Stimulated activated CD8-positive, alpha-beta memory T cell treated with anti-CD3 and anti-CD28 coated beads, Interleukin-15, amount 100 ng/mL, for 4 hours (primary cell): ENCODE measurements around the gene CD79A.
"Not testable (repeated sequence)": the region's sequence is repeated elsewhere in the genome, so short reads cannot be mapped to it uniquely, and the experiment has no call there.

Experiments used
- DNase-seq, 2 donors: peaks; one replicate each; pipeline ENCODE4 v3.0.0-alpha.2; 2020; ENCODE audit warnings: low read depth in 2 of 2

CD79A gene

DNA sequence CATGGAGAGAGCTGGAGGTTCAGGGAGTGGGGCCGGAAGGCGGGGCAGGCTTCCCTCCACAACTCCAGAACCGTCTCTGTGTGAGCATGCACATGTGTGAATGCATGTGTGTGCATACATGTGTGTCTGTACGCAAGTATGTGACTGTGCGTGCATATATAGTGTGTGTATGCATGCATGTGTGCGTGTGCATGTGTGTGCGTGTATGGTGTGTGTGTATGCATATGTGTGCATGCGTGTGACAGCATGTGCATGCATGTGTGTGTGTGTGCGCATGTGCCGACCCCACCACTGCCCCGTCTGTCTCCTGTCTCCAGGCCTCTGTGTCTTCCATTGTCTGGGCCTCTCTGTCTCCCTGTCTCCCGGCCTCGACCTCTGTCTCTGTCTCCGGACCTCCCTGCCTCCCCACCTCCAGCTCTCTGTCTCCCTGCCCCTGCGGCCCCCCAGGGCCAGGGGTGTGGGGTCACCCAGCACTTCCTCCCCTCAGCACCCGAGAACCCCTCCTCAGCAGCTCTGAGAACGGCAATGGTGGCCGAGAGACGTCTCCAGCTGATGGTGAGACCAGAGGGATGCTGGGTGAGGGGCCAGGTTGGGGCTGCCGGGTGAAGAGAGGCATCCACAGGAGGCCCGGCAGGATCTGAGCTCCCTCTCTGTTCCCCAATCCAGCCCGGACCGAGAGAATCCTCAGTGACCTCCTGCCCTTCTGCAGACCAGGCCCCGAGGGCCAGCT lies 28.4 kb downstream of the CD79A start:
- no peak for DNase-seq

- DNase-seq = no peak
Measured at GRCh38 chr19:41906271-41906670, 29.2 kb downstream of the CD79A start.

DNA sequence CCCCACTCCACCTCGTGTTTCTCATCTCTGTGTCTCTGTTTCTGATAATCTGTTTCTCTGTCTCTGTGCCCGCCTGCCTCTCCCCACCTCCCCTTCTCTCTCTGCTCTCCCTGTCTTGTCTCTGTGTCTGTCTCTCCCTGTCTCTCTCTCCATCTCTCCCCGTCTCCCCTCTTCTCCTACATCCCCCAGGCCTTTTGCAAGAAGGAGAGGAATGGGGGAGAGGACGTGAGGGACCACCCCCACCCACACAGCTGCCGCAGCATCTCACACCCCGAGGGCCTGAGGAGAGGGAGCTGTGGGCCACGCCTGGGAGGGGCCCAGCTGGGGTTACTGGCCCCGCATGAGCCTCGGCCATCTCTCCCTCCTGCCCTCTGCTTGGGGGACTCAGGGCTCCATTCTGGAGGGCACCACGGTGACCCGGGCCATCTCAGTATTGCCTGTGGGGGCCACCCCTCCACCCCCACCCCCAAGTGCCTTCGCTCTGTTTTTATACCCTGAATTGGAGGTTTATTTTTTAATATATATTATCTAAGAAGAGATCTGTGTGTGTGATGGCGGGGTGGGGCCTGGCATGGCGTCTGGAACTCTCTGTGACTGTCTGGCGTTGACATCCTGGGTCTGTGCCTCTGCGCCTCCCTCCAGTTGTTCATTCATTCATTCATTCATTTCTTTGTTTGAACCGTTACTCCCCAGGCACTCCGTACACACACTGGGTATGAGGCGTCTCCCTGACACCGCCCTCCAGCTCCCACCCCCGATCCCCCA lies 30.0 kb downstream of the CD79A start:
- no peak for DNase-seq

GRCh38 chr19:41907994-41908615 lies 31.0 kb downstream of the CD79A start:
- DNase-seq = no peak

DNA sequence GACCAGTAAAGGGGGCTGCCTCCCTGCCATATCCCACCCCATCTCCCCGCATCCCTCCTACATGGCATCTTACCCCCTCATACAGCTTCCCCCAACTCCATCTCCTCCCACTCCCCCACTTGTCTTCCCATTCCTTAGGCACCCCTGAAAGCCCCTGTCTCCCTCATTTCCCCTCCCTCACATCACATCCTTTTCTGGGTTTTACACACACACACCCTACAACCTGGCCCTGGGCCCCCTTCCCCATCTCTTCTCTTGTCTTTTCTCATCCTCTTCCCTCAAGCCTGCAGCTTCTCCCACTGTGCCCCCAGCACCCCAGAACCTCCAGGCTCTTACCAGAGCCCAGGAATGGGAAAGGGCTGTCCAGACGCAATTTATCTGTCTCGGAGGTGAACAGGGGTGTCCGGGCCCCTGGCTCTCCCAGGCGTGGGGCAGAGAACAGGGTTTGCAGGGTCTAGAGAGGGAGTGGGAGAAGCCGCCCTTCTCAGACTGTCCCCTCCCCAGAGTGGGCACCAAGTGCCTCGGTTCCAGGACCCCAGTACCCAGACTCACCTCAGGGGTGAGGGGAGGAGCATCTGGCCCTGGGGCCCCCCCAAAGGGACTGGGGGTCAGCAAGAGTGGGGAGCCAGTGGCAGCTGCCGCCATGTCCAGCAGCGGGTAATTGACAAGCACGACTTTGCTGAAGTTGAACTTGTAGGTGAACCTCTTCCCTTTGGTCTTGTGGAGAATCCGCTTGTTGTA lies 31.8 kb downstream of the CD79A start:
- DNase-seq = no peak

- DNase-seq = no peak
Measured at GRCh38 chr19:41909706-41910105, 32.6 kb downstream of the CD79A start.

DNA sequence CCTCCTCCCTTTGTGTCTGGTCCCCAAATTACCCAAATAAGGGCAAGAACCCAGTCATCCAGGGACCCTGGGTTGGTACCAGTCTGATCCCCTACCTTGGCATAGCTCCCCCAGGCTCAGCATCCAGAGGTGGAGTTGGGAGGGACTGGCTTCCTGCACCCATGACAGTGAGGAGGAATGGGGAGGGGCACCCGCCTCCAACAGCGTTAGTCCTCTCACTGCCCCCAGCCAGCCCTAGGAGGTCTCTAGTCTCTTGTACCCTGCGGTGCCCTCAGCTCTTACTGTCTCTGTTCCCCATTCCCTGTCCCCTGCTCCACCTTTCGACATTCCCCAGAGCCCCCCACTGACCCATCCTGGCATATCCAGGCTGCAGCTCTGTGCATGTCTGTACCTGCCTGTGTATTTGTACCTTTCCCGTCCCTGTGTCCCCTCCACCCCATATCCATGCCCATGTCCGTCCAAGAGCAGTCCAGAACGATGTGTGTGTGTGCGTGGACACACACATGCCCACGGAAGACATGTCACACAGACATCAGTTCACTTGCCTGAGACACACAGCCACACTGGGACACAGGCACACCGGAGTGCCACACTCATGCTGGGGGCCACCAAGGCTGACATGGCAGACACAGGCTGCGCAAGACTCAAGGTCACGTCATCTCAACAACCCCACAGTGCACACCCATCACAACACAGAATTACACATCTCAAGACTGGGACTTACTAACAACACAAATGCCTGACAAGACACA lies 33.3 kb downstream of the CD79A start:
- DNase-seq = no peak

- no peak for DNase-seq
Measured at GRCh38 chr19:41910992-41911888, 34.2 kb downstream of the CD79A start.

GRCh38 chr19:41911889-41912731 lies 35.0 kb downstream of the CD79A start:
- DNase-seq = no peak

- DNase-seq = no peak
Measured at GRCh38 chr19:41912899-41913537, 35.9 kb downstream of the CD79A start.

DNA sequence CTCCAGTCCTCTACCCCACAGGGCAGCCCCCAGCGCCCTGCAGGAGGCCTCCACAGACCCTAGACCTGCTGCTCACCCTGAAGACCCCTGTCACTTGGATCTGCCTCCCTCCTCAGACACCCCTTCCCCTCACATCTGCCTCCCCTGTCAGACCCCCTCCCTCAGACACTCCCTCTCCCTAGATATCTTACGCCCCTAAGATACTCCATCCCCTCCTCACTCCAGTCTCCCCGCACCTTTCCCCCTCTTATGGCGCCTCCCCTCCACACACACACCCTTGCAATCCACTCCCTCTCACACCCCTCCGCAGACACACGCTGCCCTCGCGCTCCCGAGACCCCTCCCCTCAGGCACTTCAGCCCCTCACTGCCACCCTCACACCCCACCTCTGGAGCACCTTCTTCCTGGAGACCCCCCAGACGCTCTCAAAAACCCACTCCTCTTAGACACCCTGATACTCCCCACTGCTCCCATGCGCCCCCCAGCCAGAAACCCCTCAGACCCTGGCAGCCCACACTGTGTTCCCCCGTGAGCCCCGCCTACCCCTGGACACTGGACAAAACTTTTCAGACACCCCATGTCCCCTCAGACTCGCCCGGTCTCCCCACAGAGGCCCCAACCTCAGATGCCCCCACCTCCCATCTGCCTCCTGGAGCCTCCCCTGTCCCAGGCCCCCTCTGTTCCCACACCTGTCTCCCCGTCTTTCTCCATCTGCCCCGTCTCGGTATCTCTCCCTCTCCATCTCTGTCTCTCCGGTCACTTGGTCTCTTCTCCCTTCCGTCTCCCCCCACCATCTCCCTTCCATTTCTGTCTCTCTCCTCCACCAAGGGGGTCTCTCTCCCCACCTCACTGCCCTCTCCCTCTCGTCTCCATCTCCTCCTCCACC lies 36.7 kb downstream of the CD79A start:
- no peak for DNase-seq

- not testable (repeated sequence) for DNase-seq
Measured at GRCh38 chr19:41914424-41914834, 37.4 kb downstream of the CD79A start.

DNA sequence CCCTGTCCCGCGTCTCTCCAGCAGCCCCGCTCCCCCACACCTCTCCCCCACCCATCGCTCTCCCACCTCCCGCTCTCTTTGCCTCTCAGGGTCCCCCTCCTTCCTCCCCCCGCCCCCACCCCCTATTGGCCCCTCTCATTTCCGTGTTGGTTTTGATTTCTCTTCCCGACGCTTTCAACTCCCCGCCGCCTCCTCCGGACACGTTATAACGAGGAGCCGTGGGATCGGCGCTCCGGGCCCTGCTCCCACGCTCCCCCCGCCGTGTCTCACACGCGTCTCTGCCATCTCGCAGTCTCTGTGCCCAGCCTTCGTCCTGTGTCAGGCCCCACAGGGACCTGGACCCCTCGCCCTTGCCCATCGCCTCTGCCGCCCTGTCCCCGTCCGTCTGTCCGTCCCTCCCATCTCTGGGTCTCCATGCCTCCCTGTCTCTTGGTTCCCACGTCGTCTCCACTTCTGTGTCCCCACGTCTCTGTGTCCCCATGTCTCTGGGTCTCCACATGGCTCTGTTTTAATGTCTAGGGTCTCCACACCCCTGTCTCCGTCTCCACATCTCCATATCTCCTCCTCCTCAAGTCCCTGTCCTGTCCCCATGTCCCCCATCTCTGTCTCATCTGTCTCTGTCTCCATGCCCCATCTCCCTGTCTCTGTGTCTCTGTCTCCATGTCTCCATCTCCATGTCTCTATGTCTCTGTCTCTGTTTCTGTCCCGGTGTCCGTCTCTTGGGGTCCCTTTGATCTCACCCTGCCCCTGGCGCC lies 38.1 kb downstream of the CD79A start:
- DNase-seq = no peak

- no peak for DNase-seq
Measured at GRCh38 chr19:41915776-41916414, 38.8 kb downstream of the CD79A start.

GRCh38 chr19:41917676-41918075 lies 40.6 kb downstream of the CD79A start:
- no peak for DNase-seq

DNA sequence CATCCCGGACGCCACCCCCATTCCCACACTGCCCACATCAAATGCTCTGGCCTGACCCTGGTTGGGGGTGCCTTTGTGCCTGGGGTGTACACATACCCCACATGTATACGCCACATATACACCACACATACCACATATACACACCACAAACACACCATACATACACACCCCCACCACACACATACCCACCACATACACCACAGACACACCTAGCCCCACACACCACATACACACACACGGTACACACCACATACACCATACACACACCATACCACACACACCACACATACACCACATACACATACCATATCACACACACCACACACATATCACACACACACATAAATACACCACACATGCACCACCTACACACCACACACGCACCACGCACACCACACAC lies 41.0 kb downstream of the CD79A start:
- DNase-seq = no peak
